HepG2 (cell line): ENCODE measurements around the gene UNC5C. TPM values are rescaled to one million over a fixed set of nuclear protein-coding genes. Genes with fewer than 3 reads are reported as not detected.

ENCODE experiments used
- ATAC-seq: fragments of 200-7000 bp; cut with Tn5 transposase; 3 replicates; pipeline ENCODE4 v1.9.1; 2020; ENCODE audit warnings: mild to moderate bottlenecking, moderate library complexity
- BruUV-seq: library from RNA; stranded (reverse); fragments of 400-500 nt; replicated peaks from 2 replicates; lab custom pipeline; 2021; lab: Mats Ljungman, UMichigan
- CTCF ChIA-PET: fragments of 300-600 bp; formaldehyde crosslinking; extraction: SDS; loops from one replicate; lab custom pipeline; 2021; ENCODE audit warnings: low total read pairs, inconsistent platforms, low intra/inter-chr PET ratio; lab: Yijun Ruan, JAX
- POLR2A ChIA-PET: fragments of 350-600 bp; sonication (Branson Sonifier 250); formaldehyde crosslinking; loops from one replicate; lab custom pipeline; 2020; ENCODE audit warnings: antibody characterized with exemption, inconsistent platforms; lab: Yijun Ruan, JAX
- DNase-seq: peaks from one replicate; pipeline ENCODE4 v3.0.0-alpha.2; 2015; ENCODE audit warnings: low spot score
- FAIRE-seq: peaks from 3 replicates; lab custom pipeline; 2011; peaks lifted over from hg19 to GRCh38; lab: Jason Lieb, UNC
- H2AFZ ChIP-seq: one replicate; pipeline ENCODE4 v1.6.1; 2011; ENCODE audit warnings: low read length, inconsistent platforms
- H3K27ac ChIP-seq: fragments of 300-600 bp; 3 replicates; pipeline ENCODE4 v1.8.0; 2011; ENCODE audit warnings: mixed run types, mild to moderate bottlenecking, mixed read lengths, low read length, inconsistent platforms; ENCODE audit not compliant: insufficient read depth; ENCODE audit errors: extremely low read length
- H3K27me3 ChIP-seq, 2 experiments: fragments of 200-600 bp in 1 of 2; 2 replicates in 1 of 2; 3 replicates in 1 of 2; pipeline versions ENCODE4 v1.6.0 to v1.8.0; 2011; ENCODE audit warnings: low read length in 2 of 2, mild to moderate bottlenecking in 2 of 2, moderate library complexity in 2 of 2, inconsistent platforms in 1 of 2; ENCODE audit not compliant: insufficient read depth in 2 of 2, control insufficient read depth in 1 of 2
- H3K36me3 ChIP-seq, 2 experiments: fragments of 200-600 bp in 1 of 2; replicated peaks in 1 of 2; 2 replicates in 1 of 2; 3 replicates in 1 of 2; pipeline versions ENCODE4 v1.5.1 to v1.8.0; 2011; ENCODE audit warnings: low read length in 2 of 2, inconsistent platforms in 1 of 2; ENCODE audit not compliant: insufficient read depth in 2 of 2, control insufficient read depth in 1 of 2
- H3K4me1 ChIP-seq: 2 replicates; pipeline ENCODE4 v1.5.1; 2012; ENCODE audit warnings: low read length, inconsistent platforms; ENCODE audit not compliant: insufficient read depth
- H3K4me2 ChIP-seq: 2 replicates; pipeline ENCODE4 v1.6.0; 2011; ENCODE audit warnings: low read depth, low read length, inconsistent platforms
- H3K4me3 ChIP-seq, 3 experiments: fragments of 200-600 bp in 1 of 3; sonication (generic), shearing (Covaris generic) in 1 of 3; replicated peaks in 1 of 3; 2 replicates each; pipeline ENCODE4 v1.5.1; 2011 to 2016; ENCODE audit warnings: low read length in 3 of 3, inconsistent platforms in 2 of 3, low read depth in 2 of 3, mild to moderate bottlenecking in 2 of 3, control low read depth in 1 of 3, mixed read lengths in 1 of 3; ENCODE audit not compliant: insufficient read depth in 1 of 3
- H3K79me2 ChIP-seq: one replicate; pipeline ENCODE4 v1.6.1; 2011; ENCODE audit warnings: low read length, inconsistent platforms; ENCODE audit not compliant: insufficient read depth
- H3K9ac ChIP-seq: 2 replicates; pipeline ENCODE4 v1.6.0; 2011; ENCODE audit warnings: mild to moderate bottlenecking, low read depth, low read length, inconsistent platforms; ENCODE audit not compliant: insufficient read depth
- H3K9me3 ChIP-seq: 2 replicates; pipeline ENCODE4 v1.5.1; 2012; ENCODE audit warnings: mild to moderate bottlenecking, low read length
- H4K20me1 ChIP-seq: 2 replicates; pipeline ENCODE4 v1.6.0; 2011; ENCODE audit warnings: inconsistent platforms, mild to moderate bottlenecking, low read length, moderate library complexity; ENCODE audit not compliant: insufficient read depth
- ATF3 ChIP-seq: sonication (generic); formaldehyde crosslinking; IDR thresholded peaks from 2 replicates; pipeline ENCODE4 v1.4.0; 2020; ENCODE audit warnings: missing genetic modification reagents
- DNMT3B ChIP-seq: conservative IDR thresholded peaks from 2 replicates; pipeline ENCODE4 v1.6.1; 2016; ENCODE audit warnings: missing biosample characterization, control low read depth
- GZF1 ChIP-seq: sonication (generic); formaldehyde crosslinking; IDR thresholded peaks from 2 replicates; pipeline ENCODE4 v1.5.1; 2020; ENCODE audit warnings: mild to moderate bottlenecking, missing genetic modification reagents
- KDM6A ChIP-seq: IDR thresholded peaks from 2 replicates; pipeline ENCODE4 v1.6.1; 2016; ENCODE audit warnings: low read depth
- NR3C1 ChIP-seq: sonication (generic); formaldehyde crosslinking; IDR thresholded peaks from 2 replicates; pipeline ENCODE4 v1.4.0; 2020; ENCODE audit warnings: missing genetic modification reagents
- RARG ChIP-seq: sonication (generic); formaldehyde crosslinking; IDR thresholded peaks from 2 replicates; pipeline ENCODE4 v1.4.0; 2020; ENCODE audit warnings: low read depth, mild to moderate bottlenecking, missing genetic modification reagents
- RBM22 ChIP-seq: fragments of 200-400 bp; formaldehyde crosslinking; optimal IDR thresholded peaks from 2 replicates; pipeline ENCODE3; 2017; ENCODE audit warnings: mild to moderate bottlenecking, low read length, moderate library complexity
- SAFB2 ChIP-seq: sonication (generic); formaldehyde crosslinking; IDR thresholded peaks from 2 replicates; pipeline ENCODE4 v1.5.1; 2020; ENCODE audit warnings: missing genetic modification reagents, low read depth, mild to moderate bottlenecking, borderline replicate concordance
- SRF ChIP-seq: IDR thresholded peaks from 2 replicates; pipeline ENCODE4 v1.6.1; 2011; ENCODE audit warnings: mild to moderate bottlenecking, low read depth, low read length, moderate library complexity
- ZFAT ChIP-seq: sonication (generic); formaldehyde crosslinking; conservative IDR thresholded peaks from 2 replicates; pipeline ENCODE4 v1.8.1; 2023; ENCODE audit warnings: missing genetic modification reagents, inconsistent platforms
- ZNF124 ChIP-seq: sonication (generic); formaldehyde crosslinking; IDR thresholded peaks from 2 replicates; pipeline ENCODE4 v1.4.0; 2020; ENCODE audit warnings: missing genetic modification reagents
- ZNF280D ChIP-seq: sonication (generic); formaldehyde crosslinking; IDR thresholded peaks from 2 replicates; pipeline ENCODE4 v1.5.1; 2020; ENCODE audit warnings: mild to moderate bottlenecking, missing genetic modification reagents
- ZNF660 ChIP-seq: sonication (generic); formaldehyde crosslinking; IDR thresholded peaks from 2 replicates; pipeline ENCODE4 v1.5.1; 2020; ENCODE audit warnings: mild to moderate bottlenecking, low read depth, missing genetic modification reagents, borderline replicate concordance
- ZNF672 ChIP-seq: sonication (generic); formaldehyde crosslinking; IDR thresholded peaks from 2 replicates; pipeline ENCODE4 v1.8.1; 2022; ENCODE audit warnings: missing genetic modification reagents
- whole genome bisulfite sequencing: methylation state at CpG from one replicate; pipeline ENCODE4 v1.1.6; 2017; ENCODE audit warnings: low lambda C conversion rate; 5-methylcytosine and 5-hydroxymethylcytosine counted together
- in situ Hi-C: cut with HindIII; loops from 2 replicates; pipeline ENCODE4 v1.10.0; 2017; ENCODE audit warnings: low pct_unique_long_range_greater_than_20kb; ENCODE audit not compliant: extremely low pct_ligation_motif_present
- intact Hi-C: fragments of 100-400 bp; cut with micrococcal nuclease; formaldehyde crosslinking; loops from one replicate; pipeline ENCODE4 v1.10.0; 2022; ENCODE audit not compliant: unreplicated experiment
- polyA plus RNA-seq, 8 experiments: library from polyadenylated mRNA; depleted of rRNA in 3 of 8; stranded (reverse) in 7 of 8; unstranded in 1 of 8; fragments of >200 nt; fragmentation: Illumina TruSeq in 4 of 8; extraction: Trizol in 4 of 8; gene quantifications; 2 replicates each; pipeline versions ENCODE4 v1.2.1 to v1.2.3, GENCODE V29; 2011 to 2016; ENCODE audit warnings: low read depth in 4 of 8, missing spikeins in 1 of 8, mixed read lengths in 1 of 8; ENCODE audit not compliant: insufficient read depth in 1 of 8
- total RNA-seq, 5 experiments: library from RNA; depleted of rRNA; stranded (reverse); fragments of >200 nt; fragmentation: Illumina TruSeq; extraction: Trizol; gene quantifications; 2 replicates each; pipeline ENCODE4 v1.2.3, GENCODE V29; 2016; ENCODE audit warnings: low read depth in 1 of 5

The UNC5C gene
- total and polyA plus RNA-seq, 2 of the 13 experiments (the other 11 are each of a cell fraction or from before 2014, with no cell fraction given) = not detected

- Histone ChIP-seq H3K27me3 (no peaks in the 10 kb centered on the region), H3K4me2 (no peak overlapping the region), H4K20me1 (no peaks in the 10 kb centered on the region), H3K9me3 (no peaks in the 10 kb centered on the region), H3K4me3 (no peak overlapping the region), H3K79me2 (no peaks in the 10 kb centered on the region), H3K36me3 (no peaks in the 10 kb centered on the region), H3K27ac (no peak overlapping the region)
- 0% methylated on average over 3 of the region's 3 CpGs for WGBS
- FAIRE-seq = no peak
- intact Hi-C loops (no loop called here), in situ Hi-C loops (no loop called here)
- no TSS peak for BruUV-seq
- POLR2A ChIA-PET = no interaction called here
- no peak for DNase-seq
- CTCF ChIA-PET = no interaction called here
- TF ChIP-seq NR3C1 (CRISPR knock-in tag) = no peak
- TF ChIP-seq DNMT3B = no peak
- TF ChIP-seq ZNF124 (CRISPR knock-in tag) = no peak
- no peak for TF ChIP-seq RBM22
- TF ChIP-seq ZNF280D (CRISPR knock-in tag) = no peak
- no peak for TF ChIP-seq KDM6A (CRISPR knock-in tag)
- no peak for TF ChIP-seq GZF1 (CRISPR knock-in tag)
- no peak for TF ChIP-seq SAFB2 (CRISPR knock-in tag)
- TF ChIP-seq RARG (CRISPR knock-in tag) = no peak
- no peak for TF ChIP-seq ATF3
- no peak for TF ChIP-seq ZNF672 (CRISPR knock-in tag)
- no peak for TF ChIP-seq ZNF660 (CRISPR knock-in tag)
- TF ChIP-seq SRF = no peak
- TF ChIP-seq ZFAT (CRISPR knock-in tag) = no peak
- TF ChIP-seq, all 625 proteins: peak for 0
- no peak overlapping the region for H3K9ac ChIP-seq
- H2AFZ ChIP-seq = no peak overlapping the region
- no peak for ATAC-seq
- H3K4me1 ChIP-seq = no peaks in the 10 kb centered on the region
Observed at GRCh38 chr4:95472534-95472933, 76.2 kb downstream of the UNC5C start.
